OCI-LY1 (cell line): ENCODE results near the gene STAC2.

Experiments
- H2AFZ ChIP-seq: fragments of 200-600 bp; sonication (generic), shearing (Covaris generic); 2 replicates; pipeline ENCODE4 v1.6.0; 2014; ENCODE audit warnings: antibody characterized with exemption, mild to moderate bottlenecking, low read length
- H3F3A ChIP-seq: fragments of 200-600 bp; sonication (generic), shearing (Covaris generic); 2 replicates; pipeline ENCODE4 v1.6.0; 2014; ENCODE audit warnings: mild to moderate bottlenecking, antibody characterized with exemption, low read length, moderate library complexity; ENCODE audit not compliant: insufficient read depth
- H3K27ac ChIP-seq: fragments of 200-600 bp; sonication (generic); 2 replicates; pipeline ENCODE4 v1.5.1; 2014; ENCODE audit warnings: low read length, mixed run types, mild to moderate bottlenecking, low read depth; ENCODE audit not compliant: poor library complexity, severe bottlenecking
- H3K27me3 ChIP-seq: fragments of 200-600 bp; sonication (generic); 2 replicates; pipeline ENCODE4 v1.6.0; 2014; ENCODE audit warnings: antibody characterized with exemption, mild to moderate bottlenecking, low read length, moderate library complexity; ENCODE audit not compliant: insufficient read depth
- H3K36me3 ChIP-seq: fragments of 200-600 bp; sonication (generic); 2 replicates; pipeline ENCODE4 v1.6.1; 2014; ENCODE audit warnings: mild to moderate bottlenecking, antibody characterized with exemption, low read length, moderate library complexity, mixed read lengths; ENCODE audit not compliant: insufficient read depth
- H3K4me1 ChIP-seq: fragments of 200-600 bp; sonication (generic); 2 replicates; pipeline ENCODE4 v1.5.1; 2014; ENCODE audit warnings: mild to moderate bottlenecking, low read length, moderate library complexity; ENCODE audit not compliant: insufficient read depth, severe bottlenecking
- H3K4me2 ChIP-seq: fragments of 200-600 bp; sonication (generic), shearing (Covaris generic); 2 replicates; pipeline ENCODE4 v1.6.1; 2014; ENCODE audit warnings: low read length
- H3K4me3 ChIP-seq: fragments of 200-600 bp; sonication (generic); 2 replicates; pipeline ENCODE4 v1.5.1; 2014; ENCODE audit warnings: low read length, low read depth, mild to moderate bottlenecking, mixed read lengths; ENCODE audit not compliant: poor library complexity, severe bottlenecking
- H3K79me2 ChIP-seq: fragments of 200-600 bp; shearing (Covaris generic); 2 replicates; pipeline ENCODE4 v1.6.1; 2016; ENCODE audit warnings: mixed run types, low read length, mixed read lengths; ENCODE audit not compliant: insufficient read depth
- H3K9ac ChIP-seq: fragments of 200-600 bp; sonication (generic), shearing (Covaris generic); 2 replicates; pipeline ENCODE4 v1.6.1; 2014; ENCODE audit warnings: mild to moderate bottlenecking, low read length, mixed read lengths
- H3K9me2 ChIP-seq: fragments of 200-600 bp; sonication (generic), shearing (Covaris generic); 2 replicates; pipeline ENCODE4 v1.6.1; 2014; ENCODE audit warnings: low read depth, mild to moderate bottlenecking, low read length, mixed read lengths
- H3K9me3 ChIP-seq: fragments of 200-600 bp; shearing (Covaris generic); 2 replicates; pipeline ENCODE4 v1.6.1; 2014; ENCODE audit warnings: low read length, mixed read lengths
- H4K20me1 ChIP-seq: fragments of 200-600 bp; sonication (generic), shearing (Covaris generic); 2 replicates; pipeline ENCODE4 v1.6.0; 2016; ENCODE audit warnings: mild to moderate bottlenecking, low read length; ENCODE audit not compliant: insufficient read depth
- CTCF ChIP-seq: fragments of 200-600 bp; sonication (generic), shearing (Covaris generic); IDR thresholded peaks from 2 replicates; pipeline ENCODE4 v1.5.1; 2017; ENCODE audit warnings: mild to moderate bottlenecking, antibody characterized with exemption, low read length, moderate library complexity, mixed read lengths
- EZH2 ChIP-seq: fragments of 200-600 bp; sonication (generic), shearing (Covaris generic); IDR thresholded peaks from 2 replicates; pipeline ENCODE4 v1.8.0; 2017; ENCODE audit warnings: borderline replicate concordance, mixed run types, mild to moderate bottlenecking, antibody characterized with exemption, low read length, moderate library complexity, mixed read lengths

The STAC2 gene

GRCh38 chr17:39222866-39223834, 2.6 kb downstream of the STAC2 start:
- Histone ChIP-seq H3K9ac (no peak overlapping the region), H3K9me3 (no peaks in the 10 kb centered on the region), H4K20me1 (no peaks in the 10 kb centered on the region), H3K4me2 (no peak overlapping the region), H3K9me2 (no peaks in the 10 kb centered on the region), H3K4me1 (no peaks in the 10 kb centered on the region), H3K79me2 (no peaks in the 10 kb centered on the region), H2AFZ (no peak overlapping the region), H3K27ac (no peak overlapping the region), H3F3A (no peaks in the 10 kb centered on the region), H3K36me3 (no peaks in the 10 kb centered on the region), H3K4me3 (no peak overlapping the region), H3K27me3 (0 out of 2 replicates have a peak, but pooled peaks cover 5% of the 10 kb centered on the region)
- TF ChIP-seq CTCF (no peak), EZH2 (no peak)

- Histone ChIP-seq H3K79me2 (no peaks in the 10 kb centered on the region), H3K4me1 (no peaks in the 10 kb centered on the region), H3K9ac (no peak overlapping the region), H3K4me2 (no peak overlapping the region), H3K36me3 (no peaks in the 10 kb centered on the region), H3F3A (no peaks in the 10 kb centered on the region), H3K9me3 (no peaks in the 10 kb centered on the region), H3K9me2 (no peaks in the 10 kb centered on the region), H3K27ac (no peak overlapping the region), H2AFZ (no peak overlapping the region), H3K27me3 (0 out of 2 replicates have a peak, but pooled peaks cover 5% of the 10 kb centered on the region), H3K4me3 (no peak overlapping the region), H4K20me1 (no peaks in the 10 kb centered on the region)
- TF ChIP-seq EZH2: no peak
- no peak for TF ChIP-seq CTCF
These were observed 3.6 kb downstream of the STAC2 start for GRCh38 chr17:39222151-39222550.

GRCh38 chr17:39221572-39221971, 4.2 kb downstream of the STAC2 start:
- H3K27me3 ChIP-seq: 0 out of 2 replicates have a peak, but pooled peaks cover 5% of the 10 kb centered on the region
- TF ChIP-seq EZH2 (no peak), CTCF (no peak)

More at GRCh38 chr17:39221572-39221971, 4.2 kb downstream of the STAC2 start:
- Histone ChIP-seq H4K20me1 (no peaks in the 10 kb centered on the region), H3K36me3 (no peaks in the 10 kb centered on the region), H3K9me3 (no peaks in the 10 kb centered on the region), H3K27ac (no peak overlapping the region), H3K4me2 (no peak overlapping the region), H3K9me2 (no peaks in the 10 kb centered on the region), H3K4me3 (no peak overlapping the region), H3K9ac (no peak overlapping the region), H3K79me2 (no peaks in the 10 kb centered on the region), H2AFZ (no peak overlapping the region), H3K4me1 (no peaks in the 10 kb centered on the region), H3F3A (no peaks in the 10 kb centered on the region)
